Effector CD8-positive, alpha-beta T cell (primary cell): Measurements from ENCODE around the gene DLGAP5.

Experiments used
- DNase-seq: peaks from one replicate; lab custom pipeline; 2025; lab: John Stamatoyannopoulos, UW

The DLGAP5 gene

DNA sequence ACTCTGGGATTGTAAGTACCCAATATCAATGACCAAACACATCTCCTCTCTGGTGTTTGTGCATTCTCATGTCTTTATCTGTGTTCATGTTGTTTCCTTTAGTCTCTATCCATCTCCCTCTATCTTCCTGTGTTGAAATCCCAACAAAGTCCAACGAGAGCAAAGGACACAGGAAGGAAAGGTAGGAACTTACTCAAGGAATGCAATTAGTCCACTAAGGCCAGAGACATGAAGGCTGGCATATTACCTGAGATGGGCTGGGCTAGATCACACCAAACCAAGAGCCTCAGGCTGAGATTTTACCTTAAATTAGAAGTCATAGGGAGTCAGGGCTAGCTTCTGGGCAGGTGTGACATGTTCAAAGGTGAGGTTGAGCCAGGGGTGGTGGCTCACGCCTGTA lies 76.7 kb downstream of the DLGAP5 start:
- DNase-seq, result no peak

DNA sequence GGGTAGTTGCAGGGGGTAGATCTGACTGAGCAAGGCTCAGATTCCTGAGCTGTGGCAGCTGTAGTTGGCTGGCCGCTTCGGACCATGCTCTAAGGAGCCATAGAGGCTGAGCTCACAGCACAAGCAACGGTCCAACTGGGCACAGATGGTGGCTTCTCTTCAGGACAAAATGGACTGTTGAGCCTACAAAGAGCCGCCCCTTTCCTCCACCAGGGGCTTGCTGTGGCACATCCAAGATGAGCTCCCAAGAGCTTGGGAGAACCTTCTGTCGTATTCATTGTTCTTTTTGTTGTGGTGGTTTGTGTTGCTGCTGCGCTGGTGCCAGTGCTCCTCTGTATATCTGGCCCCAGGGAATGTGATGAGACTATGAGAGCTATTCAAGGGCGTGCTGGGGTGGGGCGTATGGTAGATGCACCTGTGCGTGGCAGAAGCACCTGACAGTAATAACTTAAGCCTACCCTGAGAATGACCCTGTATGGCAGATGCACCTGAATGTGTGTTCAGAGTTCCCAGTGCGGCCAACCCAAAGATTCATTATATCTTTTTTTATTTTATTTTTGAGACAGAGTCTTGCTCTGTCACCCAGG lies 80.2 kb downstream of the DLGAP5 start:
- no peak for DNase-seq

DNA sequence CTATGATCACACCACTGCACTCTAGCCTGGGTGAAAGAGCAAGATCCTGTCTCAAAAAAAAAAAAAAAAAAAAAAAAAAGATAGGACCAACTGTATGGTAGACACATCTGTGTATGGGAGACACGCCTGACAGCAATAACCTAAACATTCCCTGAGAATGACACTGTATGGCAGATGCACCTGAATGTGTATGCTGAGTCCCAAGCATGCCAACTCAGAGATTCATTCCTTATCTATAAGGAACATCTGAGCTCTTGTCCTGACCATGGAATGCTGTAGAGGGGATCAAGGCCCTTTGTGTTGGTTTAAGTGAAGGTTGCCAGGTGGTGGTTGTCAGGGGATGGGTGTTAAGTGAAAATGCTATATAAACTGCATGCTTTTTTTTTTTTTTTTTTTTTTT lies 81.5 kb downstream of the DLGAP5 start:
- no peak for DNase-seq

DNA sequence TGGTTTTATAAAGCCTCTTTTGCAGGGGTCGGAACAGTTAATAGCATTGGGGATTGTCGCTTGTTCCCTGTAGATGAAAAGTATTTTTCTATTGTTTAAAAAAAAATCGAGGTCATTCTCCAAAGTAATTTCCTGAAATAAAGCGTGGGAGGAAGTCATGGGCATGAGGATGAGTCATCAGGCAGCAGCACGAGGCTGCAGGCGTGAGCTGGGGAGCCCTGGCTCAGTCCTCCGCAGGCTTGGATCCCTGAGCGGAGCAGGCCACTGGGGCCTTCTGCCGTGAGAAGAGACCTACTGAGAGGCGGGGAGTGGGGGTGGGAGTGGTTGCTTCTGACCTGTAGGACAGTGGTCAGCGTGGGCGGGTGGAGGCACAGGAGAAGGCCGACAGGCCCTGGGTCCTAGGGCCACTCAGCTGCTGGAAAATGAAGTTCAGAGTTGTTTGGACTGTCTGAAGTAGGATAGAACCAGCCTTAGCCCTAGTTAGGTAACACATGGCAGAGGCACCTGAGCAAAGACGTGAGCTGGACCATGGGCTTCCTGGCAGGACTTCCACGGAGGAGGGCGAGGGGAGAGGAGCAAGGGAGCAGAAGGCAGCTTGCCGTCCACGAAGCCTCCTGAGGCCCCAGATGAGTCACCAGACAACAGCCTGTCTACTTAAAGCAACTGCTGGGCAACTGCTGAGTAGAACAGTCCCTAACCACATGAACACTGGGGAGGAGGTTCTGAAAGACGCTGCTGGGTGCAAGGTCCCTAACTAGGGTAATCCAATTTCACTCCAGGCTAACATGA lies 83.4 kb downstream of the DLGAP5 start:
- no peak for DNase-seq

DNA sequence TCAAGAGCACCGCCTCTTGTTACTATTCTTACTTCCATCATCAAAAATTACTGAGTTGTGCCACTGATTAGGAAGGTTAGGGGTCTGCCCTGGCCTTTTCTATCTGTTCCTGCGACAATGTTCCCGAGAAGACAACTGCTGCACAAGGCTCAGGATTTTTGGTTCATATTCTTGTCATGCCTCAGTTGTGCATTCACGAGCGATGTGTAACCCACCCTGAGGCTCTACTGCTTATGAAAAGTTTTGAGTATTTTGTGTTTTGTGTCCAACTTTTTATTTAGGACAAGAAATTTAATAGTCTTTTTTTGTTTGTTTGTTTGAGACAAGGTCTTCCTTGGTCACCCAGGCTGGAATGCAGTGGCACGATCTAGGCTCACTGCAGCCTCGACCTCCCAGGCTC lies 85.4 kb downstream of the DLGAP5 start:
- DNase-seq, result no peak

DNA sequence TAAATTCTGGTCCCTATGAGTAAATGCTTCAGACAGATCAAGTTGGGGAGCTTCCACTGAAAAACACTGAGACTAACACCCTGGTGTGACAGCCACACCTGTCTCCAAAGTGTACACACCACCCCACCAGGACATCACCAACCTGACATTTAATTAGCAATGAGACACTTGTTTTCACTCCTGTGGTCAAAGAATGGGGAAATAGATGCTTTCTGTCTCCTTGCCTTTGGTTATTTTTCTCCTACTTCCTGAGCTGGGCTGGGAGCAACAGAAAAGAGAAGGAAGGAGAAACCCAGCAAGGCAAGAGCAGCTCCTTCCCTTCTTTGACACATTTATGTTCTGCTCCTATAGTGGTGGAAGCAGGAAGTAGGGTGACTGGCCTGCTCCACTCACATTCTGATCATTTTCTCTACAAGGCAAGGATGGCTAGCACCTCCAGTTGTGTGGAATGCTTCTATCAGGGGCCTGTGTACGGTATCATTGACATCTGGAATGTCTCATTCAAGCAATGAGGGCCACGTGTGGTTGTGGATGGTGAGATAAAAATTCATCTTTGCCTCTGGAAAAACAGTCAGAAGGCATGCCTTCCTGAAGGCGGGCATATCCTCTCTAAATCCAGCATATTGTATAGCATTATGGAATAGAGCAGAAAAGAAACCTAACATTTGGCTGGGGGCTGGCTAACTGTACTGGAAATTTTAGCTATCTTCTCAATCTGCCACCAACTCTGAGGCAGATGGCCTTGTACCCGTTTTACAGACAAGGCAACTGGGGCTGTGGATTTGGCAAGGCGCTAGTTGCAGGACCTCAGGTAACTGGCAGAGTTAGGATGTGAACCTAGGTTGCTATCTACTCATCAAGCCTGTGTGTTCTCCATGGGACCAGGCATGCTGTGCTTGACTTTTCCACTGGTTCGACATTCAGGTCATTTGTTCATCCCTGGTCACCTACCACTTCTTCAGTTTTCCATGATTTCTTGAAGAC lies 87.1 kb downstream of the DLGAP5 start:
- DNase-seq, result no peak

DNA sequence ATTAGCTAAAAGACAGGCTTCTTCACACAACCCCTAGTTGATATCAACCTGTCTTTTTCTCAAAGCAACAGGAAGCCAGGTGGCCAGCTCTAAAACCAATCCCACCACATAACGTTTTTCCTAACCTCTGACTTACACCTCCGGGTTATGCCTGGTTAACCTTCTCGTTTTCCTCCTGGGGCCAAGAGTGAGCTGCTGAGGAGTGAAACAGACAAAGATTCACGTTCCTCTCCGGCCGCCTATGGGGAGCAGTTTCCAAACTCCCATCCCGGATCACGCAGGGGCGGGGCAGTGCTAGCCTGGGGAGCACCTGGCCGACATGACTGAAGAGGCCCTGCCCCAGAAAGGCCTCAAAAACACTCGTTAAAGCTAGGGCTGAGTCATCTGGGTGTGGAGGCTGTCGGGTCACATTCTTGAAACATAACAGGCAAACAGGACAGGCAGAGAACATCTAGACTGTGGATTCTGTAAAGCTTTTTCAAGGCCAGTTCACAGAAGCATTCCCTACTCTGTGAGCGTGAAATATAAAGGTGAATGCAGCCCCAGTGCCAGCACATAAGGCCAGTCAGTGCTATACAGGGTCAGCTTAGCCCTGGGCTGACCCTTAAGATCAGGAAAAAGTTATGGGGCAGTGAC lies 88.3 kb downstream of the DLGAP5 start:
- DNase-seq, result no peak

DNA sequence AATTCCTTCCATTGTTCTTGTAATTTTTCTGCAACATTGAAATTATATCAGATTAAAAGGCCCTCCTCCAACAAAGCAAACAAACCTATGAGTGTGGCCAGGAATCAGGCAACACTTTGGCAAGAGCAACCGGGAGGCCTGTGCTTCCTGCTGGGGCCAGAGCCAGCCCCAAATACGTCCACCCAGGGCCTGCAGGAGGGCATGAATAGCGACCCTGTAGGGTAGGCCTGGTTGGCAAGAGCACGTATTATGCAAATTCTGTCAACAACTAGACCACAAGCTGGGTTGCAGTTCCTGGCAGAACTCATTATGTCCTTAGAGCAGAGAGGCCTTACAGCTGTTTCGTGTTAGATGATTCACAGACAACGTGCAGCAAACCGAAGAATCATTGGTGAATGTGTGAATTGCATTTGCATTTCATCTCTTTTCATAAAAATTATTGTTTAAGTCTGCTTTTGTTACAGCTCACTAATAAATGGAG lies 89.2 kb downstream of the DLGAP5 start:
- no peak for DNase-seq

DNA sequence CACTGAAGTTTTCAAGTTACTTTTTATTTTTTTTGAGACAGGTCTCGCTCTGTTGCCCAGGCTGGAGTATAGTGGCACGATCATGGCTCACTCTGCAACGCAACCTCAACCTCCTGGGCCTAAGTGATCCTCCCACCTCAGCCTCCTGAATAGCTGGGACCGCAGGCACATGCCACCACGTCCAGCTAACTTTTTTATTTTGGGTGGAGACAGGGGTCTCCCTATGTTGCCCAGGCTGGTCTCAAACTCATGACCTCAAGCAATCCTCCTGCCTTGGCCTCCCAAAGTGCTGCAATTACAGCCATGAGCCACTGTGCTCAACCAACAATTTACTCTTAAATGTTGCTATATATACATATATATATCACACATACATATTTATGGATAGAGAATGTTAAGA lies 89.7 kb downstream of the DLGAP5 start:
- DNase-seq, result no peak

DNA sequence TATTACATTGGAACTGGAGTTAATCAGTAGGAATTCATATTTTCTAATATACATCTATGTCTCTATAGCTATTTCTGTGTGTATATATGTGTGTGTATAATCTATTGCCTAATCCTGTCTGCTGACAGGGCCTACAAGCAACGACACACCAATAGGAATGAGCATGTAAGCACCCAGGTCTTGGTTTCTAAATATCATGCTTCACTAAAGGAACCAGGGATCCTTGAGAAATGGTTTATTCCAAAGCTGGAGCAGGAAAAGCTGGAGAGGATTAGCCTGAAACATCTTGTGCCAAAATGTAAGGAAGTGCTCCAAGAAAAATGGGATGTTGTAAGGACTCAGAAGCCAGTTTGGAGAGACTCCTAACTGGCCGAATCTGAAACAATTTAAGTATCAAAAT lies 91.6 kb downstream of the DLGAP5 start:
- no peak for DNase-seq

DNA sequence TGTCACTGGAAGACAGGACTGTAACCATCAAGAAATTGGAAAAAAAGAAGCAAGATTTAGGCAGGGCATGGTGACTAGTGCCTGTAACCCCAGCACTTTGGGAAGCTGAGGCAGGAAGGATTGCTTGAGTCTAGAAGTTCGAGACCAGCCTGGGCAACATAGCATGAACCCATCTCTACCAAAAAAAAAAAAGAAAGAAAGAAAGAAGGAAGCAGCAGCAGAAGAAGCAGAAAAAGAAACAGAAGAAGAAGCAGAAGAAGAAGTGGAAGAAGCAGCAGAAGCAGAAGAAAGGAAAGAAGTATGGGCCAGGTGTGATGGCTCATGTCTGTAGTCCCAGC lies 92.9 kb downstream of the DLGAP5 start:
- no peak for DNase-seq
